Mesothelial cell of epicardium (in vitro differentiated cells): ENCODE data around the gene ARSI. TPM values are rescaled to one million over a fixed set of nuclear protein-coding genes. Genes with fewer than 3 reads are reported as not detected.
A peak's percentile ranks its signal among the peaks of the same experiment; 100 is the strongest.

Source experiments
- DNase-seq, 2 experiments: peaks; one replicate each; pipeline ENCODE4 v3.0.0; 2021; ENCODE audit warnings: low spot score in 2 of 2; ENCODE audit not compliant: unreplicated experiment in 2 of 2
- H3K27ac Mint-ChIP-seq: 2 replicates; pipeline ENCODE4 v1.8.0; 2021; ENCODE audit warnings: mixed read lengths
- H3K27me3 Mint-ChIP-seq: 2 replicates; pipeline ENCODE4 v1.8.0; 2021; ENCODE audit warnings: low read depth, mixed read lengths
- H3K36me3 Mint-ChIP-seq: 2 replicates; pipeline ENCODE4 v1.8.0; 2021; ENCODE audit warnings: mixed read lengths
- H3K4me1 Mint-ChIP-seq: 2 replicates; pipeline ENCODE4 v1.8.0; 2021; ENCODE audit warnings: mixed read lengths
- H3K4me3 Mint-ChIP-seq: 2 replicates; pipeline ENCODE4 v1.8.0; 2021; ENCODE audit warnings: mild to moderate bottlenecking, moderate library complexity, mixed read lengths
- H3K9me3 Mint-ChIP-seq: 2 replicates; pipeline ENCODE4 v1.8.0; 2021; ENCODE audit warnings: mixed read lengths
- total RNA-seq: library from RNA; stranded (reverse); gene quantifications from 3 replicates; pipeline ENCODE4 v1.2.1, GENCODE V29; 2021
- TF ChIP-seq, protein P1 (sequence below): fragments of 200-600 bp; sonication (generic); IDR thresholded peaks from one replicate; pipeline ENCODE4 v1.5.0; 2021; ENCODE audit warnings: antibody characterized with exemption; ENCODE audit not compliant: unreplicated experiment

Gene ARSI
- total RNA-seq, 1 donor from 2014 or later: 18.8 TPM

DNA sequence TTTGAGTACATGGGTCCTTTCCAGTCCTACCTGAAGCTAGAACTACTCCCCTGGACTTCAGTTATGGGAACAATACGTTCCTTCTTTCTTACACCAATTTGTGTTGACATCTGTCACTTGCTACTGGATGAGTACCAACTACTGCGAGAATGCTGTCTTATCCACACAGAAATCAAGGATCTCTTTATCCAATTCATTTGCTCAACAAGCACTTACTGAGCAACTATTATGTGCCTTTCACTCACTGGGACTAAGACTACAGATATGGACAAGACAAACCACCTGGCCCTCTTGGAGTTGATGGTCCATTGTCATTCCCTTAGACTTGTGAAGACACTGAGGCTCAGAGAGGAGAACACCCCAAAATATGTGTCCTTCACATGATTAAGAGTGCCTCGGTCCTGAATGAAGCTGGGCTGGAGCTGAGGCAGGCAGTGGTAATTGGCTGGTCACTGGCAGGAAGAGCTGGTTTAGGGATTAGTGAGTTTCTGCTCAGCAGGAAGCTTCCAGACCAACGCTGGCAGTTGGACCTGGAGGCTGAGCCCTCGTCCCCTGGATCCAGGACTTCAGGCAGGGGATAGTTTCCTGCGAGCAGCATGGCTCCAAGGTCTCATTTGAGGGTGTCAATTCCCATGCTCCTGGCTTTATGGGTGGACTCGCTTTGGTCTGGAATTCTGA lies 8.4 kb upstream of the ARSI start:
- Mint-ChIP-seq H3K4me1 (peaks cover 20% of the 10 kb centered on the region), H3K36me3 (no peaks in the 10 kb centered on the region), H3K4me3 (no peak overlapping the region), H3K27me3 (no peaks in the 10 kb centered on the region), H3K9me3 (no peaks in the 10 kb centered on the region), H3K27ac (peak overlapping the region; percentile 21)
- TF ChIP-seq, protein P1, sequence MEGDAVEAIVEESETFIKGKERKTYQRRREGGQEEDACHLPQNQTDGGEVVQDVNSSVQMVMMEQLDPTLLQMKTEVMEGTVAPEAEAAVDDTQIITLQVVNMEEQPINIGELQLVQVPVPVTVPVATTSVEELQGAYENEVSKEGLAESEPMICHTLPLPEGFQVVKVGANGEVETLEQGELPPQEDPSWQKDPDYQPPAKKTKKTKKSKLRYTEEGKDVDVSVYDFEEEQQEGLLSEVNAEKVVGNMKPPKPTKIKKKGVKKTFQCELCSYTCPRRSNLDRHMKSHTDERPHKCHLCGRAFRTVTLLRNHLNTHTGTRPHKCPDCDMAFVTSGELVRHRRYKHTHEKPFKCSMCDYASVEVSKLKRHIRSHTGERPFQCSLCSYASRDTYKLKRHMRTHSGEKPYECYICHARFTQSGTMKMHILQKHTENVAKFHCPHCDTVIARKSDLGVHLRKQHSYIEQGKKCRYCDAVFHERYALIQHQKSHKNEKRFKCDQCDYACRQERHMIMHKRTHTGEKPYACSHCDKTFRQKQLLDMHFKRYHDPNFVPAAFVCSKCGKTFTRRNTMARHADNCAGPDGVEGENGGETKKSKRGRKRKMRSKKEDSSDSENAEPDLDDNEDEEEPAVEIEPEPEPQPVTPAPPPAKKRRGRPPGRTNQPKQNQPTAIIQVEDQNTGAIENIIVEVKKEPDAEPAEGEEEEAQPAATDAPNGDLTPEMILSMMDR: no peak
- DNase-seq: no peak

DNA sequence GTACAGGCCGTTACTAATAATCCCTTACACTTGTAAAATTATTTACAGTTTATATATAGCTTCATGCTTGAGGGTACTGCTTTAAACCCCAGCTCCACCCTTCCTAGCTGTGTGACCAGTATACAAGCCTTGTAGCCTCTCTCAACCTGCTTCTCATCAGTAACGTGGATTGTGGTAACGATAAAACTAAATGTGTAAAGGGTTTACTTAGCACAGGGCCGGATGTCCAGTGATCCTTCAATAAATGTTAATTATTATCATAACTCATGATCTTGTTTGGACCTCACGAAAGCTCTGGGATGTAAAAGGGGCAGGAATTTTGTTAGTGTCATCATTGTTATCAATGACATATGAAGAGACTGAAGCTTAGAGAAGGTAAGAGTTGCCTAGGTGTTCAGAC lies 7.5 kb upstream of the ARSI start:
- peaks cover 29% of the 10 kb centered on the region for H3K4me1 Mint-ChIP-seq
- H3K4me3 Mint-ChIP-seq: no peak overlapping the region
- no peaks in the 10 kb centered on the region for H3K9me3 Mint-ChIP-seq

DNA sequence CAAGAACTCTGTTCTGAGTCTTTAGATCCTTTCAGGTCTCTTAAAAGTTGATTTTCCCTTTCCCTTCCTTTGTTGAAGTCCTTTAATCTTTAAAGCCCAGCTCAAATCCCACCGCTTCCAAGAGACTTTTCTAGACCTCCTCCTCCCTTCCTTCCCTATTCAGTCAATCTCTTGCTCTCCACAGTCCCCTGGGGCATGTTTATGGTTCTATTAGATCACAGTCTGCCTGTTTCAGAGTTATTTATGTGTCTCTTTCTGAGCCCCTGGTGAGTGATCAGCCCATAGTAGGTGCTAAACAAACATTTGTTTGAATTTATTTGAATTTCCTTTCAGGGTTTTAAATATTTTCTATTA lies 7.2 kb upstream of the ARSI start:
- no peak overlapping the region for H3K27ac Mint-ChIP-seq
- H3K36me3 Mint-ChIP-seq: no peaks in the 10 kb centered on the region
- TF ChIP-seq, protein P1: no peak
- no peaks in the 10 kb centered on the region for H3K27me3 Mint-ChIP-seq
- no peaks in the 10 kb centered on the region for H3K9me3 Mint-ChIP-seq
- no peak for DNase-seq
- no peak overlapping the region for H3K4me3 Mint-ChIP-seq
- peaks cover 32% of the 10 kb centered on the region for H3K4me1 Mint-ChIP-seq

More for the DNA sequence above, 7.5 kb upstream of the ARSI start:
- no peak for DNase-seq
- no peak overlapping the region for H3K27ac Mint-ChIP-seq
- H3K36me3 Mint-ChIP-seq: no peaks in the 10 kb centered on the region
- TF ChIP-seq, protein P1: no peak
- H3K27me3 Mint-ChIP-seq: no peaks in the 10 kb centered on the region

DNA sequence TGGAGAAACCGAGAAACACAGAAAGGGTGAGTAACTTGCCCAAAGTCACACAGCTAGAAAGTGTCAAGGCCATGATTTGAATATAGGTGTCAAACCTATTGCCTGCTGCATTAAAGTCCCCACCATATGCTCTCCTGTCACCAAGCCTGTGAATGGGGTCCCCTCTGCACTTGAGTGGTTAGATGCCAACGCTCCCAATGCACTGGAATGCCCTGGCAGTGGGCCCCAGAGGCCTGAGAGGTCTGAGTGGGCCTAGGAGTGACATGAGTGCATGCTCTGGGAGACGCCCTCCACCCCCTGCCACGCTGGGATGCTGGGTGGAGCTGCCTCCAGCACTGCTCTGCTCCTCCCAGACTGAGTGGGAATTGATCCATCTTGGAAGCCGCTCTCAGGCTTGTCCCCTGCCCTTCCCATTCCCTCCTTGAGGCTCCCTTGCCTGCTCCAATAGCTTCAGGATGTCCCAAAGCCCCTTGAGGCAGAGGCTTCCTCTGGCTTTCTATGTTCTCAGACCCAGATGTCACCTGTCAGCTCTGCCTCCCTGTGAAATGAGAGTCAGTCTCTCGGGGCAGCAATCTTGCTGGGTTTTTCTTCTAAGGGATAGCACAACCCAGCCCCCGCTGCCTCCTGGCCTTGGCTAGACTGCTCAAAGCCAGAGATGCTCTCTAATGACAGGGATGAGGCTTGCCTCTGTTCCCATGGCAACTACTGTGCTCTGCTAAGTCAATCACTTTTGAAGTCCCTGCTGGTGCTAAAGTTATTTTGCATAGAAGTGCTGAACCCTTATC lies 6.6 kb upstream of the ARSI start:
- Mint-ChIP-seq H3K4me1 (peaks cover 33% of the 10 kb centered on the region), H3K36me3 (no peaks in the 10 kb centered on the region), H3K4me3 (no peak overlapping the region), H3K27me3 (no peaks in the 10 kb centered on the region), H3K27ac (no peak overlapping the region), H3K9me3 (no peaks in the 10 kb centered on the region)
- TF ChIP-seq, protein P1: no peak
- DNase-seq: no peak

DNA sequence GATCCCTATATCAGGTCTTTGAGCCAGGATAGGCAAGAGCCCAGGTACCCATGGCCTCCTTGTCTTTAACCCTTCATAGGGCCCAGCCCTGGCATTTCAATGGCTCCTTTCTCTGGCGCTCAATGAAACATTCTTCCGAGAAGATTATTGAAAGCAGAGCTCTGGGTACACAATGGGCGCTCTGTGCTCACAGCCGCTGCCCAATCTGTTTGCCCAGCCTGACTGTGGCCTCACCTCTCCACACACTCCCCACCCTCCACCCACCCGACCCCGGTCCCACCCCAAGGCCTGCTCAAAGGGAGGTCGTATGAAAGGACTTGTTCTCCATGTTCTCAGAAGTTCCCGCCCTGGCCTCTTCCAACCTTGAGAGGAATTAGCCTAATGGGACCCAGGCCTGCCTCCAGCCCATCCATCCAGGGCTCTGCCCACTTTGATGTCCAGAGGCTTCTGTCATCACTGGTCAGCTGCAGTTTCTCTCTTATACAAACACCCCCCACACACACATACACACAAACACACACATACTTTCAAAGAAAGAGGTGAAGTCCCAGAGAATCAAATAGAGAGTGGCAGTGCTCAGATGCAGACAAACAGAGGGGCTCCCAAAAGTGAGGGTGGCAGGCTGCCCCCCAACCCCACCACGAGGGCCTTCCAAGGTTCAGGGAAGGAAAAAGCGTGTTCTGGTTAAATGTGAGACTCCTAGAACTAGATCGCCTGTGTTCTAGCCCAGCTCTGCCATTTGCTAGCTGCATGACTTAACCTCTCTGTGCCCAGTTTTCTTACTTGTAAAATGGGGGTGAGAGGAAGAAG lies 5.1 kb upstream of the ARSI start:
- TF ChIP-seq, protein P1: no peak
- Mint-ChIP-seq H3K27me3 (no peaks in the 10 kb centered on the region), H3K4me3 (no peak overlapping the region), H3K36me3 (no peaks in the 10 kb centered on the region), H3K27ac (no peak overlapping the region), H3K9me3 (no peaks in the 10 kb centered on the region), H3K4me1 (peaks cover 43% of the 10 kb centered on the region)
- no peak for DNase-seq
